ENCODE results near the gene ITPKB.
"Not testable (repeated sequence)": the region's sequence is repeated elsewhere in the genome, so short reads cannot be mapped to it uniquely, and the experiment has no call there.

ITPKB gene

DNA sequence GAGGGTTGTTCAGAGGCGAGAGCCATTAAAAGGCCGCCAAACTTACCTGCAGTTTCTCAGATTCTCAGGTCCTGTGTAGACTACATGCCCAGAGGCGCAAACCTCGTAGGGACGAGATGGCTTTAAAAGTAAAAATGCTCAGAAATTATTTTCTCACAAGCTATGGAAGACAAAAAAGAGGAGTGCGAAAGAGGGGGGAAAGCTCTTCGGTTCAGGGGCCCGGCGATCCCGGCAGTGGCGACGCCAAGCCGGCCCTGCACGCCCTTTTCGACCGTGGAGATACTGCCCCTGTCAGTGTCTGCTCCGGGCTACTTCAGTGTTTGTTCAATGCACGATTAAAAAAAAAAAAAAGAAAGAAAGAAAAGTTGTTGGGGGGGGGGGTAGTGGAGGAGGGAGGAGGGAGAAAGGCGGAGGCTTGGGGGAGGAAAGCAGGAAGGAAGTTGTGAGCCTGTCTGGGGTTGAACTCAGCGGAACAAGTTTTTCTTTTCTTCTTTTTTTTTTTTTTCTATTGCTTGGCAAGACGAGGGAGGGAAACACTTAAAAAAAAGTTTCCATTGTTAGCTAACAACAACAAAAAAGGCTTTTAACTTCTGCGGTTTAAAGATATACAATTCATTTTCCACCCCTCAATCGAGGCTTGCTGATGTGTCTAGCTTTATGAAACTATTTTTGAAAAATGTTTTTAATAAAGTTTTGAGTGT lies at the start of gene ITPKB:
TSS of gene ITPKB (minus strand) at position 288 of the 701 bp plus-strand sequence. CDS start 1,824 bp downstream, outside the sequence.
- DNase-seq (ENCODE audit: low spot score), result peak; percentile 52

DNA sequence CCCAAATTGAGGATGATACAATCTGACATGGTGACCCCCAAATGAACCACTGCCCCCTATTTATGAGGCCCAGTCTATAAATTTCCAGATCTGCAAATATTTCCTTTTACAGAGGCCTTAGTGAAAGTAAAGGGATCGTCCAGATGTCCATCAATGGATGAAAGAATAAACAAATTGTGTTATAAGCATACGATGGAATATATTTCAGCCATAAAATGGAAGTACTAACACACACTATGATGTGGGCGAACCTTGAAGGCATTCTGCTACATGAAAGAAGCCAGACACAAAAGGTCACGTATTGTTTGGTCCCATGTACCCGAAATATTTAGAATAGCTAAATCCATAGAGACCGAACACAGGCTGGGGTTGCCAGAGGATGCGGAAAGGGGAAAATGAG lies 48.6 kb upstream of the ITPKB start:
- DNase-seq (ENCODE audit: low spot score), result no peak

DNA sequence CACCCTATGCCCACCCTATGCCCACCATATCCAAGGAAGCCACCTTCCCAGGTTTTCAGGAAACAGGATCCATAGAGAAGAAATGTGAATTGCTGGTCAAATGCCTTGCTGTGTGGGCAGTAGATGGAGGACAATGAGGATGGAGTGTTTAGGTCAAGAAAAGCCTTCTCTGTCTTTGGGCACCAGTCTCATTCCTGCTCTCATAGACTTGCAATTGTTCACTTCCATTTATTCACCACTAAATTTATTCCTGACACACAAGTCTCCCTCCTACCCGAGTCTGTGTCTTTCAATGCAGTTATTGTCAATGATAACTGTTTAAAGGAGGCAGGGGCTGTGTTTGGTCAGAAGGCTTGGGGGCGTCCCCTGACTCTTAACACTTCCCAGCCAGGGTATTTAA lies 48.0 kb upstream of the ITPKB start:
- DNase-seq (ENCODE audit: low spot score), result no peak

- no peak for DNase-seq (ENCODE audit: low spot score)
These were observed 47.5 kb upstream of the ITPKB start for GRCh38 chr1:226786550-226786949.

DNA sequence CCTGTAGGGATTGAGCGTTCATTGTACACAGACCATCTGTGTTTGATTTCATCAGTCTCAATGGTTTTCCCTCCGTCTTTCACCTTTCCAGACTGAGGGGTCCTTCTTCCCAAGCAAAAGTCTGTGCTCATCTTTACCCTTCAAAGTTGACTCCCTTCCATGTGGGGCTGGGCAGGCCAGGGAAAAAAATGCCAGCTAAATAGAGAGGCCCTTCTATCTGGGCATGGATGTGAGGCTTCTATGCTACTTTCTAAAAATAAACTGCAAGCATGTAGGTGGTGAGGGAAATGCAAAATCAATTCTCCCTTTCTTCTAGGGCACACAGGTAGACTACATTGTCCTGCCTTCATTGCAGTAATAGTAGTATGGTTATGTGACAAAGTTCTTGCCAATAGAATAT lies 46.7 kb upstream of the ITPKB start:
- no peak for DNase-seq (ENCODE audit: low spot score)

DNA sequence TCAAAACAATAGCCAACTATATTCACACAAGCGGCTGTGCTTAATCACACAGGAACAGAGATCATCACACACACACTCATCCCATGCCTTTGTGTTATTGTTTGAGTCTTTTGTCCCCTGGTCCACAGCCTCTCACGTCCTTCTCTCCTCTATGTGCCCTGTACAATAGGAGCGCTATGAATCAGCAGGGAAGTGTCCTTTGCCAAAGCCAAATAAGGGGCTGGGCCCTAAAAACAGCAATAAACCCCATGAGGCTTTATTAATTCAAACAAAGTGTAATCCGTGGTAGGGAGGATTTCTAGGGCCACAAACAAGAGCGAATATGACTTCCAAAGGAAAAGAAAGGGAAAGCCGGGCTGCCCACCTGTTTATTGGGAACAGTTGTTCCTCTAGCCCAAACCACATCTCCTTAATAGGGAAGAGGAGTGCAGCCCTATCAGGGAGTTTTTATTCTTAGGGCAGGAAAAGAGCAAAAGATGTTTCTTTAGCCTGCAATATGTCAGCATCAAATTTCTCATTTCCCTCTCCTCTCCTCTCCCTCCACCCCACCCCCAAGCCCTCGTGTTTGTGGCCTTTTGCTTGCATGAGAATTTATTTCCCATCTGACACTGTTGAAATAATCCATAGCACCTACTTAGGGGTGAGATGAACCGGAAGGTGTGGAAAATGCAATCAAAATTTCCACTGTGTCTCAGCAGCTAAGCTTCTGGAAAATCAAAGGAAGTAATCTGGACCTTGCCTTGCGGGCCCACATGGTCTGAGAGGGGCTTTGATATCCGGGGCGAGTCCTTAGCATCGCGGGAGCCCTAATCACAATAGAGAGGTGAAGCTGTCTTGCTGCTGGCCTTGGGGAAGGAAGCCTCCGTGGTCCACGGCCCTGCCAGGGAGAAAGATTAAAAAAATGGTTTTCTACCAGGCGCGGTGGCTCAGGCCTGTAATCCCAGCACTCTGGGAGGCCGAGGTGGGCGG lies 45.3 kb upstream of the ITPKB start:
- DNase-seq (ENCODE audit: low spot score), result peak; percentile 89

DNA sequence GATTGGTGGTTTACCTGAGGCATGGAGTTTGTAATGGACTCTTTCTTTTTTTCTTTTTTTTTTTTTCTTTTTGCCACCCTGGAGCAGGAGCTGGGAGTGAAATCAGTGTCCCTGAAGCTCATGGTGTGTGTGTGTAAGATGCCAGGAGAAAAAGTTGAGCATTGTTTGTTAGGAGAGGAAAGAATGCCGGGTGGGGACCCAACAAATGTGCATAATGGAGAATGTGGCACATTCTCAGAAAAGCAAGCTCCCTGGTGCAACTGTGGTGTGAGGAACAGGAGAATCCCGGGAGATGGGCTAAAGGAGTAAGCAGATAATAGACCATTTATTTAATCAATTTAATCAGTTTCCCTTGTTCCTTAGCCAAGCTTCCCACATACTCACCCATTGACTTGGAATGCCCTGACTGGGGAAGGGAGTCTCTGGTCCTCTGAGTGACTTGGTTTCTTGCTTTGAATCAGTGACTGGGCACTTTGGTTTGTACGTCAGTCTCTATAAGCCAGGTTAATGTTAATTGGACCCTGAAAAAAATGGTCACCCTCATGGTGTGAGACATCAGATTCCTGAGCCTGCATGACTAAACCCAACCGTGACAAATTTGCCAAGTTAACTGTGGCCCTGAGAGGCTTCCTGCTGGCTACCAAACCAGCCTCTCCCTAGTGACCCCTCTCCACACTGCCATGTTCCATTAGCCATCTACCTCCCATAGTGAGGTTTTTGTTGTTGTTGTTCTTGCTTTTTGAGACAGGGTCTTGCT lies 43.9 kb upstream of the ITPKB start:
- DNase-seq (ENCODE audit: low spot score), result peak; percentile 42

DNA sequence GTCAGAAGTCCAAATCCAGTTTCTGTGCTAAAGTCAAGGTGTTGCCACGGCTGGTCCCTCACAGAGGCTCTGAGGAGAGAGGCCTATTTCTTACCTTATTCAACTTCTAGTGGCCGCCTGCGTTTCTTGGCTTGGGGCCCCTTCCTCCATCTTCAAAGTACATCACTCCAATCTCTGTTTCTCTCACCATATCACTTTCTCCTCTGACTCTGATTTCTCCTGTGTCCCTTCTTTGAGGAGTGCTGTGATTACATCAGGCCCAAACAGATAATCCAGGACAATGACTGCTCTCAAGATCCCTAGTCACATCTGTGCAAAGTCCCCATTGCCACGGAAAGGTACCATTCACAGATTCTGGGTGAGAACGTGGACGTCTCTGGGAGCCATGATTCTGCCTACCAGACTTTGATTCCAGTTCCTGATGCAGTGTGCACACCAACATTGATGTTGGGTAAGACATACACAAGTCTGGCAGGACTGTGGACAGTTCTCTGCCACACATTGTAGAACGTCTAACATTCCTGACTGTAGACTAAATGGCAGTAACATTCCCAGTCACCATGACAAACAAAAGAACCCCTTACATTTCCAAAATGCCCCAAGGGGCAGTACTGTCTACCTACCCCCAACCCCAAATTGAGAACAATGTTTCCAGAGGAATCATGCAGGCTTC lies 43.0 kb upstream of the ITPKB start:
- DNase-seq (ENCODE audit: low spot score), result no peak

DNA sequence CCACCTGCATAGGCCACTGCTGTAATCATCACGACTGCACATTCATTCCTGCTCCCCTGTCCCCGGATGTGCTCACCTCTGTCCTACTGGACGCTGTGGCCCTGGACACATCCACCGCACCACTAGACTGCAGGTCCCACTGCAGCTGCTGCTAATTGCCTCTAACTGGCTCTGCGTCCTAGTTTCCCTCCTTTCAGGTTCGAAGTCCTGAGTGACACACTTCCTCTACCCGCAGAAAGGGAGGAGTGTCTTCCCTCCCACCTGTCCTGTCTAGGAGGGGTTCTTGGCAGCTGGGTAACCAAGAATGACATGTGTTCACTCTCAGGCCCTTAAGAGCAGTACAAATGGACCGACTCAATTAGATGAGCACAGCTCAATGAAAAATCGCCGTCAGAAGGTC lies 40.5 kb upstream of the ITPKB start:
- DNase-seq (ENCODE audit: low spot score), result no peak

GRCh38 chr1:226778657-226779058 lies 39.6 kb upstream of the ITPKB start:
- peak; percentile 32 for DNase-seq (ENCODE audit: low spot score)

DNA sequence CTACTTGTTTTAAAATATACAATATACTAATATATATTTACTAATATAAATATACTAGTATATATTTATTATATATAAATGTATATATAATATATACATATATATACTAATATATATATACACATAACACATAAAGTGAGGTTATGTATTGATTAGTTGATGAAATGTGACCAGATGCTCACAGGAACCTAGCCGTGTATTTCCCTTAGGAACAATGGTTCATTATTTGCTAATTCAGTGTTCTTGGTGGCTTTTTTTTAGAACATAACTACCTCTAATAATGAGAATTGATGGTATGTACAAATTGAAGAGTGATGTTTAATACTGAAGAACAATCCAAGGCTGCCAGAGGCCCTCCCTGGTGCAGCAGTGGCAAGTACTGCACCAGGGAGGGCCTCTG lies 37.9 kb upstream of the ITPKB start:
- DNase-seq (ENCODE audit: low spot score), result no peak

- no peak for DNase-seq (ENCODE audit: low spot score)
These were observed 37.0 kb upstream of the ITPKB start for GRCh38 chr1:226776066-226776465.

GRCh38 chr1:226772446-226773139 lies 33.5 kb upstream of the ITPKB start:
- DNase-seq (ENCODE audit: low spot score), result no peak

DNA sequence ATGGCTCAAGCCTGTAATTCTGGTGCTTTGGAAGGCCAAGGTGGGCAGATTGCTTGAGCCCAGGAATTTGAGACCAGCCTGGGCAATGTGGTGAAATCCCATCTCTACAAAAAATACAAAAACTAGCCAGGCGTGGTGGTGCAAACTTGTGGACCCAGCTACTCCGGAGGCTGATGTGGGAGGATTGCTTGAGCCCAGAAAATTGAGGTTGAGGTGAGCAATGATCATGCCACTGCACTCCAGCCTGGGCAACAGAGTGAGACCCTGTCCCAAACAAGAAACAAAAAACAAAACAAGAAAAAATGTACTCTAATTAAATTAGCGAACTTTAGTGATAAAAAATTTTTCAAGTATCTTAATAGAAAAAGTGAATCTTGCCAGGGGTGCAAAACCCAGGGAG lies 28.1 kb upstream of the ITPKB start:
- DNase-seq (ENCODE audit: low spot score), result not testable (repeated sequence)

- no peak for DNase-seq (ENCODE audit: low spot score)
These were observed 27.5 kb upstream of the ITPKB start for GRCh38 chr1:226766565-226766964.

DNA sequence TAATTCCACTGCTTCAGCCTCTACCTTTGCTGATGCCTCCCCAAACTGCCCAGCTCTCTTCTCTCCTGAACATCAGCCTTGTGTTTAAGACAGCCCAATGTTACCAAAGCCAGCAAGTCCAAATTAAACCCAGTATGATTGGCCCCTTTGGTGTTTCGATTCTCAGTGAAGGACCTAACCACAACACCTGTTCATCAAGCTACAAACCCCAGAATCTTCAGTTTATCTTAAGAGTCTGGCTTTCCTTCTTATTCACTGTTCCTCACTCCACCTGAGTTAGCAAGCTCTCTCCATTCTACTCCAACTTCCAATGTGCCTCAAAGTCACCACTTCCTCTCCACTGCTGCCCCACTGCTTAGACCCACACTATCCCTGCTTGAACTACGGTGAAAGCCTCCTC lies 25.5 kb upstream of the ITPKB start:
- DNase-seq (ENCODE audit: low spot score), result no peak

- DNase-seq (ENCODE audit: low spot score), result peak; percentile 98
These were observed 24.8 kb upstream of the ITPKB start for GRCh38 chr1:226763905-226764264.

DNA sequence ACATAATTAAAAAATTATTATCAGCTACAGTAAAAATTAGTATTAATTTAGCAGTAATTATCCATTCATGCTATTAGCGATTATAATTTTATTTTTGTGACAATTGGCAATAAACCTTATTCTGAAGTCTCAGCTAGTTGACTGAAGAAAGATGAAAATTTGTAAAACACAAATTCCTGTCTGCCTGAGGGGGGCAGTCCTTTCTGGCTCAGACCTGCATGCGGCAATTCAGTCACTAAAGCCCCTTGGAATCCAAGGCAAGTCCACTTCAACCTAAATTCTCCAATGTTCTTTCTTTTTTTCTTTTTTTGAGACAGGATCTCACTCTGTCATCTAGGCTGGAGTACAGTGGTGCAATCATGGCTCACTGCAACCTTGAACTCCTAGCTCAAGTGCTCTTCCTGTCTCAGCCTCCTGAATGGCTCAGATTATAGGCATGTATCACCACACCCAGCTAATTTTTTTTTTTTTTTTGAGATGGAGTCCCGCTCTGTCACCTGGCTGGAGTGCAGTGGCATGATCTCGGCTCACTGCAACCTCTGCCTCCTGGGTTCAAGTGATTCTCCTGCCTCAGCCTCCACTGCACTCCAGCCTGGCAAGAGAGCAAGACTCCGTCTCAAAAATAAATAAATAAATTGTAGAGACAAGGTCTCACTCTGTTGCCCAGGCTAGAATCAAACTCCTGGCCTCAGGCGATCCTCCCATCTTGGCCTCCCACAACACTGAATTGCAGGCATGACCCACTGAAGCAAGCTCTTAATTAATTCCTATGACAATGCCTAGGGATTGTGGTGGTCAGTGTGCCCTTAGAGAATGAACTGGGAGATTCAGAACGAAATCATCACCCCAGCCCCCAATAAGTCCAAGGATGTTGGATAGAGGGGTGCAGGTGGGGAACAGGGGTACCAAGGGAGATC lies 24.2 kb upstream of the ITPKB start:
- no peak for DNase-seq (ENCODE audit: low spot score)

- DNase-seq (ENCODE audit: low spot score), result no peak
These were observed 23.0 kb upstream of the ITPKB start for GRCh38 chr1:226762055-226762454.

DNA sequence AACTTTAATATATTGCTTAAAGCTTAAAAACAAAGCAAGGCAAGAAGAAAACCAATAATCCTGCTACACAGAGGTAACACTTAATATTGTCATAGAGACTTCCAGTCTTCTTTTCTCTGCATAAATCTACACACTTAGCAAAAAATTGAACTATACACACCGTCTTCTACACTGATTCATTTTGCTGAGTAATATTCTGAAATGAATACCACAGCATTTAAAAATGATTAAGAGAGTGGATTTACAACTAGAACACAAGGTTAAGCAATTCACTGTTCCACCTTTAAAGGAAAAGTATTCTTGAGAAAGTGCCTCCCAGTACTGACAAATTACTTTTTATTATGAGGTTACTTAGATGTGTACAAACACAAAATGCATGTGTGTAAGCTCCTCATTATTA lies 22.2 kb upstream of the ITPKB start:
- no peak for DNase-seq (ENCODE audit: low spot score)

All from kidney capillary endothelial cell (primary cell).